H9 (cell line): ENCODE data around the gene LNX2. TPM values are rescaled to one million over a fixed set of nuclear protein-coding genes. Genes with fewer than 3 reads are reported as not detected.
A peak's percentile ranks its signal among the peaks of the same experiment; 100 is the strongest.

Experiments used
- DNase-seq: peaks from one replicate; pipeline ENCODE4 v3.0.0-alpha.2; 2017
- H2AFZ ChIP-seq: one replicate; pipeline ENCODE4 v1.6.1; 2013; ENCODE audit warnings: mild to moderate bottlenecking, low read length, control low read depth, moderate library complexity
- H2AK5ac ChIP-seq: 2 replicates; pipeline ENCODE4 v1.6.1; 2013; ENCODE audit warnings: low read length, control low read depth, mixed read lengths; ENCODE audit not compliant: insufficient read length
- H2BK120ac ChIP-seq: one replicate; pipeline ENCODE4 v1.6.1; 2013; ENCODE audit warnings: low read depth, mild to moderate bottlenecking, low read length, control low read depth, inconsistent platforms; ENCODE audit not compliant: poor library complexity, severe bottlenecking
- H2BK12ac ChIP-seq: 2 replicates; pipeline ENCODE4 v1.6.1; 2013; ENCODE audit warnings: low read length, control low read depth, mixed read lengths, low read depth; ENCODE audit not compliant: insufficient read length
- H2BK15ac ChIP-seq: 2 replicates; pipeline ENCODE4 v1.6.1; 2013; ENCODE audit warnings: low read depth, low read length, control low read depth
- H2BK20ac ChIP-seq: one replicate; pipeline ENCODE4 v1.6.1; 2013; ENCODE audit warnings: low read depth, mild to moderate bottlenecking, low read length, control low read depth, inconsistent platforms; ENCODE audit not compliant: poor library complexity, severe bottlenecking
- H2BK5ac ChIP-seq: 2 replicates; pipeline ENCODE4 v1.6.1; 2013; ENCODE audit warnings: low read length, control low read depth, mixed read lengths; ENCODE audit not compliant: insufficient read length
- H3K14ac ChIP-seq: 2 replicates; pipeline ENCODE4 v1.6.1; 2013; ENCODE audit warnings: low read length, control low read depth; ENCODE audit not compliant: insufficient read depth
- H3K18ac ChIP-seq: 2 replicates; pipeline ENCODE4 v1.6.1; 2013; ENCODE audit warnings: low read depth, mild to moderate bottlenecking, mixed read lengths, low read length, control low read depth; ENCODE audit not compliant: insufficient read length
- H3K23ac ChIP-seq: 2 replicates; pipeline ENCODE4 v1.6.1; 2013; ENCODE audit warnings: low read length, control low read depth, mixed read lengths, low read depth; ENCODE audit not compliant: insufficient read length
- H3K23me2 ChIP-seq: 2 replicates; pipeline ENCODE4 v1.6.1; 2013; ENCODE audit warnings: low read depth, mild to moderate bottlenecking, mixed read lengths, low read length, control low read depth; ENCODE audit not compliant: insufficient read length, poor library complexity, severe bottlenecking
- H3K27ac ChIP-seq: 2 replicates; pipeline ENCODE4 v1.5.1; 2013; ENCODE audit warnings: low read length, control low read depth, mixed read lengths, low read depth; ENCODE audit not compliant: insufficient read length
- H3K27me3 ChIP-seq: 2 replicates; pipeline ENCODE4 v1.6.1; 2013; ENCODE audit warnings: low read length, control low read depth, inconsistent platforms; ENCODE audit not compliant: insufficient read depth
- H3K4ac ChIP-seq: 2 replicates; pipeline ENCODE4 v1.6.1; 2013; ENCODE audit warnings: low read depth, mild to moderate bottlenecking, control low read depth, inconsistent platforms, low read length, moderate library complexity
- H3K4me1 ChIP-seq: 2 replicates; pipeline ENCODE4 v1.6.1; 2013; ENCODE audit warnings: low read length, control low read depth, inconsistent platforms; ENCODE audit not compliant: insufficient read depth
- H3K4me2 ChIP-seq: 2 replicates; pipeline ENCODE4 v1.6.1; 2013; ENCODE audit warnings: low read length, control low read depth, mixed read lengths; ENCODE audit not compliant: insufficient read length, insufficient read depth
- H3K56ac ChIP-seq: 2 replicates; pipeline ENCODE4 v1.6.1; 2013; ENCODE audit warnings: low read depth, mild to moderate bottlenecking, mixed read lengths, low read length, control low read depth; ENCODE audit not compliant: insufficient read length
- H3K79me1 ChIP-seq: 2 replicates; pipeline ENCODE4 v1.6.1; 2013; ENCODE audit warnings: low read depth, mild to moderate bottlenecking, moderate library complexity, low read length, control low read depth, inconsistent platforms; ENCODE audit not compliant: insufficient read depth, poor library complexity, severe bottlenecking
- H3K79me2 ChIP-seq: 2 replicates; pipeline ENCODE4 v1.6.1; 2013; ENCODE audit warnings: low read length, control low read depth, inconsistent platforms; ENCODE audit not compliant: insufficient read depth
- H3K9ac ChIP-seq: 2 replicates; pipeline ENCODE4 v1.6.1; 2013; ENCODE audit warnings: low read length, control low read depth, mixed read lengths; ENCODE audit not compliant: insufficient read length; ENCODE audit errors: extremely low read depth
- H3K9me3 ChIP-seq: one replicate; pipeline ENCODE4 v1.6.1; 2013; ENCODE audit warnings: low read depth, low read length, inconsistent platforms; ENCODE audit not compliant: control insufficient read depth
- H3T11ph ChIP-seq: one replicate; pipeline ENCODE4 v1.6.1; 2013; ENCODE audit warnings: mild to moderate bottlenecking, low read length, control low read depth, inconsistent platforms
- H4K20me1 ChIP-seq: one replicate; pipeline ENCODE4 v1.6.1; 2013; ENCODE audit not compliant: control insufficient read depth, insufficient read length, insufficient read depth
- H4K5ac ChIP-seq: 2 replicates; pipeline ENCODE4 v1.6.1; 2013; ENCODE audit warnings: low read depth, mild to moderate bottlenecking, mixed read lengths, low read length, control low read depth; ENCODE audit not compliant: insufficient read length
- H4K8ac ChIP-seq: replicated peaks from 2 replicates; pipeline ENCODE4 v1.6.1; 2013; ENCODE audit warnings: low read length, control low read depth, mixed read lengths, low read depth; ENCODE audit not compliant: insufficient read length
- H4K91ac ChIP-seq: 2 replicates; pipeline ENCODE4 v1.6.1; 2013; ENCODE audit warnings: low read depth, mild to moderate bottlenecking, moderate library complexity, mixed read lengths, low read length, control low read depth; ENCODE audit not compliant: insufficient read length
- H3K27ac Mint-ChIP-seq, 3 experiments: 2 replicates in 2 of 3; 3 replicates in 1 of 3; pipeline ENCODE4 v1.8.0; 2020 to 2021; ENCODE audit warnings: mixed read lengths in 3 of 3, mild to moderate bottlenecking in 1 of 3, moderate library complexity in 1 of 3
- H3K27me3 Mint-ChIP-seq: 2 replicates; pipeline ENCODE4 v1.8.0; 2021; ENCODE audit warnings: low read depth, mild to moderate bottlenecking, moderate library complexity, mixed read lengths
- H3K36me3 Mint-ChIP-seq, 3 experiments: 2 replicates in 2 of 3; 3 replicates in 1 of 3; pipeline ENCODE4 v1.8.0; 2020 to 2021; ENCODE audit warnings: low read depth in 3 of 3, mixed read lengths in 3 of 3; ENCODE audit not compliant: insufficient read depth in 1 of 3
- H3K4me1 Mint-ChIP-seq, 2 experiments: 2 replicates each; pipeline ENCODE4 v1.8.0; 2020; ENCODE audit warnings: mixed read lengths in 2 of 2
- H3K4me3 Mint-ChIP-seq, 2 experiments: 2 replicates in 1 of 2; 3 replicates in 1 of 2; pipeline ENCODE4 v1.8.0; 2020 to 2021; ENCODE audit warnings: mild to moderate bottlenecking in 2 of 2, mixed read lengths in 2 of 2, moderate library complexity in 1 of 2
- H3K9me3 Mint-ChIP-seq, 2 experiments: 2 replicates in 1 of 2; 3 replicates in 1 of 2; pipeline ENCODE4 v1.8.0; 2020; ENCODE audit warnings: mild to moderate bottlenecking in 2 of 2, mixed read lengths in 2 of 2, moderate library complexity in 1 of 2
- WGBS: extraction: QIAGEN DNeasy Blood & Tissue Kit; methylation state at CpG from one replicate; pipeline ENCODE4 v1.1.7; 2013; ENCODE audit warnings: missing lambda C conversion rate, low lambda C conversion rate, mixed read lengths; ENCODE audit not compliant: insufficient read length; ENCODE audit errors: extremely low coverage; 5-methylcytosine and 5-hydroxymethylcytosine counted together
- total RNA-seq: library from RNA; stranded (reverse); gene quantifications from 2 replicates; pipeline ENCODE4 v1.2.1, GENCODE V29; 2021
- TF ChIP-seq, protein P1 (sequence below): fragments of 200-600 bp; sonication (generic); conservative IDR thresholded peaks from 3 replicates; pipeline ENCODE4 v1.8.0; 2021; ENCODE audit warnings: antibody characterized with exemption, mild to moderate bottlenecking

The LNX2 gene
- total RNA-seq, 1 experiment from 2014 or later: 12.4 TPM

DNA sequence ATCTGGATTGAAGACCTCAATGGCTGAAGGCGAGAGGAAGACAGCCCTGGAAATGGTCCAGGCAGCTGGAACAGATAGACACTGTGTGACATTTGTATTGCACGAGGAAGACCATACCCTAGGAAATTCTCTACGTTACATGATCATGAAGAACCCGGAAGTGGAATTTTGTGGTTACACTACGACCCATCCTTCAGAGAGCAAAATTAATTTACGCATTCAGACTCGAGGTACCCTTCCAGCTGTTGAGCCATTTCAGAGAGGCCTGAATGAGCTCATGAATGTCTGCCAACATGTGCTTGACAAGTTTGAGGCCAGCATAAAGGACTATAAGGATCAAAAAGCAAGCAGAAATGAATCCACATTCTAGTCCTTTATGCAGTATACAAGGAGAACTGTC lies 2.6 kb upstream of the LNX2 start:
- peak overlapping the region; percentile 83 to 95 for H3K4me3 Mint-ChIP-seq
- no peak for DNase-seq
- Histone ChIP-seq H4K91ac (no peak overlapping the region), H3K4me1 (peaks cover 9% of the 10 kb centered on the region; the same call in 1 of the 2 replicates), H3K79me2 (peaks cover 25% of the 10 kb centered on the region; the same call in 1 of the 2 replicates), H2BK20ac (no peak overlapping the region), H3K56ac (no peak overlapping the region), H2BK5ac (no peak overlapping the region), H3K18ac (no peak overlapping the region), H2BK15ac (no peak overlapping the region), H3T11ph (no peak overlapping the region), H4K20me1 (no peaks in the 10 kb centered on the region), H4K8ac (no peak overlapping the region), H3K27me3 (no peaks in the 10 kb centered on the region), H2BK120ac (no peak overlapping the region), H3K9ac (no peak overlapping the region), H3K79me1 (no peaks in the 10 kb centered on the region), H3K27ac (no peak overlapping the region), H4K5ac (no peak overlapping the region), H3K23ac (no peak overlapping the region), H2AFZ (no peak overlapping the region), H2BK12ac (no peak overlapping the region), H3K4ac (no peak overlapping the region), H3K14ac (no peak overlapping the region), H3K23me2 (peaks cover 15% of the 10 kb centered on the region), H2AK5ac (no peak overlapping the region), H3K4me2 (peak overlapping the region; percentile 91), H3K9me3 (no peaks in the 10 kb centered on the region)
- H3K27me3 Mint-ChIP-seq: no peaks in the 10 kb centered on the region; the same call in 1 of the 2 replicates
- no peak overlapping the region for H3K27ac Mint-ChIP-seq
- H3K4me1 Mint-ChIP-seq: peaks cover 50 to 51% of the 10 kb centered on the region in 2 experiments
- TF ChIP-seq, protein P1, sequence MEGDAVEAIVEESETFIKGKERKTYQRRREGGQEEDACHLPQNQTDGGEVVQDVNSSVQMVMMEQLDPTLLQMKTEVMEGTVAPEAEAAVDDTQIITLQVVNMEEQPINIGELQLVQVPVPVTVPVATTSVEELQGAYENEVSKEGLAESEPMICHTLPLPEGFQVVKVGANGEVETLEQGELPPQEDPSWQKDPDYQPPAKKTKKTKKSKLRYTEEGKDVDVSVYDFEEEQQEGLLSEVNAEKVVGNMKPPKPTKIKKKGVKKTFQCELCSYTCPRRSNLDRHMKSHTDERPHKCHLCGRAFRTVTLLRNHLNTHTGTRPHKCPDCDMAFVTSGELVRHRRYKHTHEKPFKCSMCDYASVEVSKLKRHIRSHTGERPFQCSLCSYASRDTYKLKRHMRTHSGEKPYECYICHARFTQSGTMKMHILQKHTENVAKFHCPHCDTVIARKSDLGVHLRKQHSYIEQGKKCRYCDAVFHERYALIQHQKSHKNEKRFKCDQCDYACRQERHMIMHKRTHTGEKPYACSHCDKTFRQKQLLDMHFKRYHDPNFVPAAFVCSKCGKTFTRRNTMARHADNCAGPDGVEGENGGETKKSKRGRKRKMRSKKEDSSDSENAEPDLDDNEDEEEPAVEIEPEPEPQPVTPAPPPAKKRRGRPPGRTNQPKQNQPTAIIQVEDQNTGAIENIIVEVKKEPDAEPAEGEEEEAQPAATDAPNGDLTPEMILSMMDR: no peak
- WGBS: no CpG with 5 or more reads among the region's 7 CpGs
- peaks cover 23 to 29% (median 28%) of the 10 kb centered on the region in 3 experiments for H3K36me3 Mint-ChIP-seq
- H3K9me3 Mint-ChIP-seq: no peaks in the 10 kb centered on the region
